ENCODE data around the gene NUF2. TPM values are rescaled to one million over a fixed set of nuclear protein-coding genes. Genes with fewer than 3 reads are reported as not detected.

NUF2 gene
- polyA plus RNA-seq, 1 donor (not counting 4 experiments of a cell fraction or from before 2014, with no cell fraction given), result 10.6 TPM

DNA sequence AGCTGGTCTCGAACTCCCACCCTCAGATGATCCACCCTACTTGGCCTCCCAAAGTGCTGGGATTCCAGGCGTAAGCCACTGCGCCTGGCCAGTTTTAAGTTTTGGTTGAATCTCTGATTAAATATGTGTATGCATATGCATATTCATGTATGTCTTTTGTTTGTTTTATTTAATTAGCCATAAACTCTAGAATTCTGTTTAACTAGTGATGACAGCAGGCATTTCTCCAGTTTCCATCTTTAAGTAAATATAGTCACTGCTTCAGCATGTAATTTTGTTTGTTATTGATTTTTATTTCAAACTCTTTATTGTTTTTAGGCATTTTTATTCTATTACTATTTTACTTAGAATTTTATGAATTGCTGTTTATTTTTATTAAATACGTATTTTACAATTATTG, 58.0 kb downstream of the NUF2 start:
- H3K36me3 ChIP-seq (ENCODE audit: control insufficient read depth in 2 of 2, extremely low read depth in 1 of 2, insufficient read depth in 2 of 2, low read length in 2 of 2), result no peaks in the 10 kb centered on the region
- no peaks in the 10 kb centered on the region for H3K79me2 ChIP-seq (ENCODE audit: control insufficient read depth, insufficient read depth, low read length)
- DNase-seq (ENCODE audit: low read depth, low spot score), result no peak
- H3K9me3 ChIP-seq (ENCODE audit: control insufficient read depth, low read depth, low read length), result no peaks in the 10 kb centered on the region
- no peaks in the 10 kb centered on the region for H3K4me1 ChIP-seq (ENCODE audit: control insufficient read depth, extremely low read depth, insufficient read depth, low read length)
- H4K20me1 ChIP-seq (ENCODE audit: control insufficient read depth, extremely low read depth, insufficient read depth, low read length), result no peaks in the 10 kb centered on the region
- TF ChIP-seq, protein P1, sequence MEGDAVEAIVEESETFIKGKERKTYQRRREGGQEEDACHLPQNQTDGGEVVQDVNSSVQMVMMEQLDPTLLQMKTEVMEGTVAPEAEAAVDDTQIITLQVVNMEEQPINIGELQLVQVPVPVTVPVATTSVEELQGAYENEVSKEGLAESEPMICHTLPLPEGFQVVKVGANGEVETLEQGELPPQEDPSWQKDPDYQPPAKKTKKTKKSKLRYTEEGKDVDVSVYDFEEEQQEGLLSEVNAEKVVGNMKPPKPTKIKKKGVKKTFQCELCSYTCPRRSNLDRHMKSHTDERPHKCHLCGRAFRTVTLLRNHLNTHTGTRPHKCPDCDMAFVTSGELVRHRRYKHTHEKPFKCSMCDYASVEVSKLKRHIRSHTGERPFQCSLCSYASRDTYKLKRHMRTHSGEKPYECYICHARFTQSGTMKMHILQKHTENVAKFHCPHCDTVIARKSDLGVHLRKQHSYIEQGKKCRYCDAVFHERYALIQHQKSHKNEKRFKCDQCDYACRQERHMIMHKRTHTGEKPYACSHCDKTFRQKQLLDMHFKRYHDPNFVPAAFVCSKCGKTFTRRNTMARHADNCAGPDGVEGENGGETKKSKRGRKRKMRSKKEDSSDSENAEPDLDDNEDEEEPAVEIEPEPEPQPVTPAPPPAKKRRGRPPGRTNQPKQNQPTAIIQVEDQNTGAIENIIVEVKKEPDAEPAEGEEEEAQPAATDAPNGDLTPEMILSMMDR (optimal IDR thresholded peaks at IDR 0.05 in 1 of 3, IDR thresholded peaks at IDR 0.05 in 1 of 3, conservative IDR thresholded peaks at IDR 0.05 in 1 of 3; ENCODE audit: extremely low read depth in 1 of 3, insufficient read depth in 2 of 3, low read length in 3 of 3), result no peak
- no peak for TF ChIP-seq EZH2 (IDR thresholded peaks at IDR 0.05; ENCODE audit: low read length)
- H3K4me2 ChIP-seq (ENCODE audit: control insufficient read depth, extremely low read depth, insufficient read depth, low read depth, low read length), result no peak overlapping the region
- H3K9me1 ChIP-seq (ENCODE audit: control insufficient read depth, extremely low read depth, insufficient read depth, low read length), result no peaks in the 10 kb centered on the region
- no peak overlapping the region for H3K9ac ChIP-seq (ENCODE audit: control insufficient read depth, extremely low read depth, insufficient read depth, low read length)
- no peak overlapping the region for H3K4me3 ChIP-seq (ENCODE audit: control insufficient read depth in 2 of 3, extremely low read depth in 1 of 3, insufficient read depth in 2 of 3, low read depth in 1 of 3, low read length in 3 of 3)
- H3K27me3 ChIP-seq (ENCODE audit: control insufficient read depth, extremely low read depth, insufficient read depth, low read length), result no peaks in the 10 kb centered on the region
- no peak overlapping the region for H2AFZ ChIP-seq (ENCODE audit: control insufficient read depth, low read length)
- dilution Hi-C loops (cut with MboI; ENCODE audit: extremely low pct_ligation_motif_present, low sequenced_read_pairs), result no loop called here
- no peak for FAIRE-seq
- no peak overlapping the region for H3K27ac ChIP-seq (ENCODE audit: control insufficient read depth, insufficient read depth, low read length)

GRCh38 chr1:163381487-163382184, 59.9 kb downstream of the NUF2 start:
- Histone ChIP-seq H2AFZ (ENCODE audit: control insufficient read depth, low read length) (no peak overlapping the region), H3K4me2 (ENCODE audit: control insufficient read depth, extremely low read depth, insufficient read depth, low read depth, low read length) (no peak overlapping the region), H3K79me2 (ENCODE audit: control insufficient read depth, insufficient read depth, low read length) (no peaks in the 10 kb centered on the region), H3K9ac (ENCODE audit: control insufficient read depth, extremely low read depth, insufficient read depth, low read length) (no peak overlapping the region), H3K9me3 (ENCODE audit: control insufficient read depth, low read depth, low read length) (no peaks in the 10 kb centered on the region), H4K20me1 (ENCODE audit: control insufficient read depth, extremely low read depth, insufficient read depth, low read length) (no peaks in the 10 kb centered on the region), H3K27me3 (ENCODE audit: control insufficient read depth, extremely low read depth, insufficient read depth, low read length) (no peaks in the 10 kb centered on the region), H3K9me1 (ENCODE audit: control insufficient read depth, extremely low read depth, insufficient read depth, low read length) (no peaks in the 10 kb centered on the region), H3K36me3 (ENCODE audit: control insufficient read depth in 2 of 2, extremely low read depth in 1 of 2, insufficient read depth in 2 of 2, low read length in 2 of 2) (no peaks in the 10 kb centered on the region), H3K4me3 (ENCODE audit: control insufficient read depth in 2 of 3, extremely low read depth in 1 of 3, insufficient read depth in 2 of 3, low read depth in 1 of 3, low read length in 3 of 3) (no peak overlapping the region), H3K27ac (ENCODE audit: control insufficient read depth, insufficient read depth, low read length) (no peak overlapping the region), H3K4me1 (ENCODE audit: control insufficient read depth, extremely low read depth, insufficient read depth, low read length) (no peaks in the 10 kb centered on the region)
- no peak for FAIRE-seq
- dilution Hi-C loops (cut with MboI; ENCODE audit: extremely low pct_ligation_motif_present, low sequenced_read_pairs), result no loop called here
- no peak for DNase-seq (ENCODE audit: low read depth, low spot score)
- no peak for TF ChIP-seq EZH2 (IDR thresholded peaks at IDR 0.05; ENCODE audit: low read length)
- TF ChIP-seq, protein P1 (optimal IDR thresholded peaks at IDR 0.05 in 1 of 3, IDR thresholded peaks at IDR 0.05 in 1 of 3, conservative IDR thresholded peaks at IDR 0.05 in 1 of 3; ENCODE audit: extremely low read depth in 1 of 3, insufficient read depth in 2 of 3, low read length in 3 of 3), result no peak

All from keratinocyte (primary cell).